Measurements from ENCODE around the gene TPX2. TPM values are rescaled to one million over a fixed set of nuclear protein-coding genes. Genes with fewer than 3 reads are reported as not detected.
"Not testable (repeated sequence)": the region's sequence is repeated elsewhere in the genome, so short reads cannot be mapped to it uniquely, and the experiment has no call there.

The TPX2 gene
- total and polyA plus RNA-seq, 2 of the 8 experiments (the other 6 are each of a cell fraction or from before 2014, with no cell fraction given) = 43.6 to 125 TPM

DNA sequence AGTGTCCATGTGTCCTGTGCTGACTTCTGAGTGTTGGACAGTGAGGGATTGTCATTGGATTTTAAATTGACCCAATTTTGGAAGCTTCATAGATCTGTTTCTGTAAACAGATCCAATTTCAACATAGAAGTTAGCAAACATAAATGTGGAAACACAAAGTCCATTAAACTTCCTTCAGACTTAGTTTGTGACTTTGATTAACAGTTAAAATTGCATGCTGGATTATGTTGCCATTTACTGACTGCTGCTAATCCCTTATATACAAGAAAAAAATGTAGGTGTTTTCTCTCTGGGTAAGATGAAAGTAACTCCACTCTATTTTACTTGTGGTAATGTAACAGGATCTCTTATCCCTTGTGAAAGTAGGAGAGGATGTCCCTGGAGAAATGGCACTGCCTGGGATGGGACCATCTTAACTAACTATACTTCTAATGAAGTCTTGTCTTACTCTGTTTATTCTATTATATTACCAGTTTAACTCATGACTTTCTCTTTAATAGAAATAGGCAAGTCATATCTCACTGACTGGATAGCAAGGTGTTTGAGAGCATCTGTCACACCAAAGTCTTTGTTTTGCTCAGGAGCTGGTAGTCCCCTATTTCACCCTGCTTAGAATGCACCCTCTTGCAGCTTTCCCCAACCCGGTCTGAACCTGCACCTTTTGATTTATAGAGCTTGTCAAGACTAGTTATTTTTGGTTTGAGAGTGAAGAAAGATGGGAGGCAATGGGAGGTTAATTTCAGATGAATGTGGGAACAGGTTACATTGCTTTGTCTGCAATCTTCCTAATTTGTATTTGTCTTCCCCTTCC is 7.2 kb downstream of the TPX2 start (continued):
- TF ChIP-seq BCL11A (IDR thresholded peaks at IDR 0.05; ENCODE audit: low read depth in 2 of 2, low read length in 2 of 2) = no peak
- TF ChIP-seq SP4 (IDR thresholded peaks at IDR 0.05; ENCODE audit: low read length) = no peak
- no peak for TF ChIP-seq RXRA (IDR thresholded peaks at IDR 0.05; ENCODE audit: insufficient read depth, low read depth, low read length)
- TF ChIP-seq JUN (IDR thresholded peaks at IDR 0.05; ENCODE audit: low read depth, low read length) = no peak
- TF ChIP-seq SP2 (IDR thresholded peaks at IDR 0.05; ENCODE audit: low read length) = no peak
- TF ChIP-seq EP300 (IDR thresholded peaks at IDR 0.05; ENCODE audit: borderline replicate concordance in 1 of 2, low read depth in 2 of 2, low read length in 2 of 2) = no peak
- no peak for TF ChIP-seq EGR1 (IDR thresholded peaks at IDR 0.05; ENCODE audit: borderline replicate concordance, low read depth, low read length)
- TF ChIP-seq EZH2 (IDR thresholded peaks at IDR 0.05; ENCODE audit: low read depth, low read length, severe bottlenecking) = no peak
- no peak for TF ChIP-seq MAFK (IDR thresholded peaks at IDR 0.05; ENCODE audit: low read depth, low read length)
- TF ChIP-seq NANOG (IDR thresholded peaks at IDR 0.05; ENCODE audit: insufficient read depth, low read depth, low read length, poor library complexity, severe bottlenecking) = no peak
- TF ChIP-seq SIRT6 (IDR thresholded peaks at IDR 0.05; ENCODE audit: low read length) = no peak

GRCh38 chr20:31747028-31747427 is 7.9 kb downstream of the TPX2 start:
- H2AFZ ChIP-seq (ENCODE audit: low read length); H3K56ac ChIP-seq (replicated peaks; ENCODE audit: insufficient read length, low read depth, low read length); H3K9me3 ChIP-seq (ENCODE audit: insufficient read depth in 2 of 2, low read depth in 1 of 2, low read length in 1 of 2); H4K91ac ChIP-seq (replicated peaks; ENCODE audit: insufficient read length, low read length); H3K79me1 ChIP-seq (ENCODE audit: low read depth, low read length); H3K27ac ChIP-seq (ENCODE audit: low read depth, low read length); H3K4me3 ChIP-seq (ENCODE audit: extremely low read depth in 1 of 4, insufficient read depth in 2 of 4, low read depth in 3 of 4, low read length in 4 of 4); H3K4ac ChIP-seq (replicated peaks; ENCODE audit: insufficient read length, low read depth, low read length); H3K27me3 ChIP-seq (replicated peaks in 1 of 4; ENCODE audit: control insufficient read depth in 3 of 4, extremely low read depth in 1 of 4, insufficient read depth in 3 of 4, low read length in 3 of 4); H2BK12ac ChIP-seq (ENCODE audit: low read depth, low read length); H3K9ac ChIP-seq (replicated peaks in 1 of 4; ENCODE audit: extremely low read depth in 1 of 4, low read depth in 3 of 4, low read length in 3 of 4); FAIRE-seq; H3K18ac ChIP-seq (ENCODE audit: extremely low read depth, low read length); H3K23ac ChIP-seq (ENCODE audit: insufficient read length); DNase-seq (ENCODE audit: low read depth in 1 of 2, low spot score in 2 of 2); H4K5ac ChIP-seq (ENCODE audit: insufficient read length, low read depth, low read length); H2BK20ac ChIP-seq (ENCODE audit: low read length); H2BK5ac ChIP-seq (ENCODE audit: low read depth, low read length); H3K4me1 ChIP-seq (replicated peaks in 1 of 4; ENCODE audit: control insufficient read depth in 3 of 4, insufficient read depth in 4 of 4, low read length in 3 of 4); H4K8ac ChIP-seq (ENCODE audit: extremely low read depth, insufficient read depth, low read length); H3K14ac ChIP-seq (ENCODE audit: insufficient read length); H3K23me2 ChIP-seq (ENCODE audit: low read depth, low read length); H2BK15ac ChIP-seq (ENCODE audit: low read length); H2BK120ac ChIP-seq (replicated peaks; ENCODE audit: low read depth, low read length); H3K4me2 ChIP-seq (ENCODE audit: insufficient read depth in 1 of 2, low read depth in 2 of 2, low read length in 2 of 2); H4K20me1 ChIP-seq (replicated peaks in 1 of 2; ENCODE audit: control insufficient read depth in 1 of 2, insufficient read depth in 2 of 2, low read length in 2 of 2); H2AK5ac ChIP-seq (ENCODE audit: low read depth, low read length): not testable (repeated sequence)
- WGBS, 2 experiments (ENCODE audit: extremely low coverage in 1 of 2, insufficient coverage in 1 of 2, insufficient read length in 1 of 2, insufficient replicate concordance in 2 of 2, low coverage in 1 of 2, low lambda C conversion rate in 2 of 2, missing lambda C conversion rate in 1 of 2) = 91% methylated on average over 14 of the region's 14 CpGs; no CpG with 5 or more reads in 1 of the 2 experiments
- ChIA-PET CTCF (ENCODE audit: partially characterized antibody) (interaction anchor here (0.6 to 1.9 kb wide), 4 partner anchors 9 to 134 kb away, joined by 3 to 5 read pairs (median 4); no protein-coding TSS in a partner anchor), POLR2A (ENCODE audit: partially characterized antibody) (interaction anchor here (0.9 kb wide), 1 partner anchor 13 kb away, joined by 3 read pairs; no protein-coding TSS in a partner anchor)
- Histone ChIP-seq H3K36me3 (ENCODE audit: control insufficient read depth in 2 of 4, insufficient read depth in 4 of 4, low read length in 3 of 4) (peaks cover 10 to 37% (median 25%) of the 10 kb centered on the region in 4 experiments; a peak in 5 of 8 replicates), H3K79me2 (ENCODE audit: control insufficient read depth in 1 of 2, insufficient read depth in 2 of 2, low read length in 2 of 2) (peaks cover 0 to 74% of the 10 kb centered on the region in 2 experiments; a peak in 2 of 4 replicates)
